Thymus (tissue), 11 donors: ENCODE data around the gene ZNF296. TPM values are rescaled to one million over a fixed set of nuclear protein-coding genes. Genes with fewer than 3 reads are reported as not detected.
A peak's percentile ranks its signal among the peaks of the same experiment; 100 is the strongest.

Source experiments
- DNase-seq, 9 donors: peaks; one replicate each; pipeline ENCODE4 v3.0.0-alpha.2; 2013; ENCODE audit warnings: low spot score in 9 of 9, low read depth in 6 of 9, missing footprints in 1 of 9
- H3K27ac ChIP-seq, 2 donors: one replicate each; pipeline ENCODE4 v1.5.1; 2013; ENCODE audit warnings: control low read depth in 1 of 2, low read depth in 1 of 2, low read length in 1 of 2, mild to moderate bottlenecking in 1 of 2, moderate library complexity in 1 of 2
- H3K27me3 ChIP-seq, 2 donors: one replicate each; pipeline ENCODE4 v1.5.1; 2013; ENCODE audit warnings: low read length in 1 of 2; ENCODE audit not compliant: control insufficient read depth in 2 of 2, insufficient read depth in 1 of 2
- H3K36me3 ChIP-seq, 2 donors: one replicate each; pipeline ENCODE4 v1.5.1; 2013; ENCODE audit warnings: low read length in 1 of 2, mild to moderate bottlenecking in 1 of 2, moderate library complexity in 1 of 2; ENCODE audit not compliant: control insufficient read depth in 2 of 2, insufficient read depth in 2 of 2
- H3K4me1 ChIP-seq, 2 donors: one replicate each; pipeline ENCODE4 v1.5.1; 2013; ENCODE audit warnings: low read length in 2 of 2; ENCODE audit not compliant: control insufficient read depth in 2 of 2, insufficient read depth in 2 of 2
- H3K4me3 ChIP-seq, 2 donors: one replicate each; pipeline ENCODE4 v1.5.1; 2013; ENCODE audit warnings: low read length in 2 of 2, control low read depth in 1 of 2, mild to moderate bottlenecking in 1 of 2
- H3K9me3 ChIP-seq, 2 donors: one replicate each; pipeline ENCODE4 v1.5.1; 2013; ENCODE audit warnings: low read length in 1 of 2, mild to moderate bottlenecking in 1 of 2; ENCODE audit not compliant: control insufficient read depth in 2 of 2, insufficient read depth in 1 of 2
- WGBS: extraction: QIAGEN DNeasy Blood & Tissue Kit; methylation state at CpG from one replicate; pipeline ENCODE4 v1.1.7; 2013; 5-methylcytosine and 5-hydroxymethylcytosine counted together
- polyA plus RNA-seq: library from polyadenylated mRNA; stranded (reverse); fragments of 200-250 nt; gene quantifications from one replicate; pipeline ENCODE4 v1.2.3, GENCODE V29; 2013
- total RNA-seq: library from RNA; stranded (reverse); fragments of 120-200 nt; gene quantifications from one replicate; pipeline ENCODE4 v1.2.4, GENCODE V29; 2013
- donor health status: healthy.

ZNF296 gene
- total and polyA plus RNA-seq, 2 donors: 0.19 to 2.9 TPM

GRCh38 chr19:45045671-45046353, 30.5 kb downstream of the ZNF296 start:
- H3K4me1 ChIP-seq: no peaks in the 10 kb centered on the region
- H3K27ac ChIP-seq: no peak overlapping the region
- 97% methylated on average over 14 of the region's 14 CpGs for WGBS
- H3K9me3 ChIP-seq: no peaks in the 10 kb centered on the region
- no peak for DNase-seq
- H3K36me3 ChIP-seq: peaks cover 43 to 52% of the 10 kb centered on the region in 2 donors
- no peak overlapping the region for H3K4me3 ChIP-seq
- H3K27me3 ChIP-seq: no peaks in the 10 kb centered on the region

- peaks cover 0 to 2% of the 10 kb centered on the region in 2 donors for H3K9me3 ChIP-seq
- WGBS: 91% methylated on average over 6 of the region's 6 CpGs
- peaks cover 10 to 17% of the 10 kb centered on the region in 2 donors for H3K4me1 ChIP-seq
- H3K4me3 ChIP-seq: no peak overlapping the region
- no peak for DNase-seq
- peaks cover 41 to 62% of the 10 kb centered on the region in 2 donors for H3K36me3 ChIP-seq
- no peaks in the 10 kb centered on the region for H3K27me3 ChIP-seq
- no peak overlapping the region for H3K27ac ChIP-seq
Observed at GRCh38 chr19:45041125-45041524, 35.2 kb downstream of the ZNF296 start.

- peak overlapping the region in 1 of 2 donors; percentile 42 for H3K27ac ChIP-seq
- WGBS: 79% methylated on average over 19 of the region's 19 CpGs
- H3K4me1 ChIP-seq: peaks cover 10 to 17% of the 10 kb centered on the region in 2 donors
- H3K9me3 ChIP-seq: peaks cover 0 to 2% of the 10 kb centered on the region in 2 donors
- H3K36me3 ChIP-seq: peaks cover 32 to 57% of the 10 kb centered on the region in 2 donors
- no peaks in the 10 kb centered on the region for H3K27me3 ChIP-seq
- DNase-seq: peak in 1 of 9 donors; percentile 18
- H3K4me3 ChIP-seq: no peak overlapping the region
Observed at GRCh38 chr19:45040059-45040771, 36.1 kb downstream of the ZNF296 start.

- Histone ChIP-seq H3K36me3 (peaks cover 27 to 52% of the 10 kb centered on the region in 2 donors), H3K4me1 (peaks cover 10 to 17% of the 10 kb centered on the region in 2 donors), H3K9me3 (peaks cover 0 to 2% of the 10 kb centered on the region in 2 donors), H3K27me3 (no peaks in the 10 kb centered on the region), H3K27ac (peak within 1 kb of the TSS; percentile 89 to 95), H3K4me3 (peak within 1 kb of the TSS; percentile 94 to 99)
- peak; percentile 58 to 92 (median 77) for DNase-seq
- 4% methylated on average over 62 of the region's 62 CpGs for WGBS
Observed at GRCh38 chr19:45038931-45039893, 37.1 kb downstream of the ZNF296 start, which contains the start of gene CLASRP. Gene CLASRP (plus strand): TSS chr19:45039045. CDS start chr19:45040213, 1,168 bp downstream.

- H3K4me1 ChIP-seq: peaks cover 10 to 17% of the 10 kb centered on the region in 2 donors
- no peak for DNase-seq
- no peaks in the 10 kb centered on the region for H3K27me3 ChIP-seq
- WGBS: 98% methylated on average over 37 of the region's 37 CpGs
- no peak overlapping the region for H3K27ac ChIP-seq
- H3K36me3 ChIP-seq: peaks cover 22 to 44% of the 10 kb centered on the region in 2 donors
- H3K4me3 ChIP-seq: no peak overlapping the region
- H3K9me3 ChIP-seq: peaks cover 0 to 2% of the 10 kb centered on the region in 2 donors
Observed at GRCh38 chr19:45037393-45038169, 38.7 kb downstream of the ZNF296 start.

- no peak for DNase-seq
- Histone ChIP-seq H3K27me3 (no peaks in the 10 kb centered on the region), H3K36me3 (peaks cover 11 to 32% of the 10 kb centered on the region in 2 donors), H3K4me3 (no peak overlapping the region), H3K9me3 (peaks cover 0 to 2% of the 10 kb centered on the region in 2 donors), H3K27ac (no peak overlapping the region), H3K4me1 (peaks cover 10 to 17% of the 10 kb centered on the region in 2 donors)
- 97% methylated on average over 6 of the region's 6 CpGs for WGBS
Observed at GRCh38 chr19:45035755-45036154, 40.5 kb downstream of the ZNF296 start.

GRCh38 chr19:45032421-45032820, 43.9 kb downstream of the ZNF296 start:
- no peak overlapping the region for H3K27ac ChIP-seq
- H3K4me3 ChIP-seq: no peak overlapping the region
- no peak for DNase-seq
- peaks cover 0 to 2% of the 10 kb centered on the region in 2 donors for H3K9me3 ChIP-seq
- H3K36me3 ChIP-seq: peaks cover 15 to 22% of the 10 kb centered on the region in 2 donors
- no peaks in the 10 kb centered on the region for H3K4me1 ChIP-seq
- no peaks in the 10 kb centered on the region for H3K27me3 ChIP-seq
- 96% methylated on average over 18 of the region's 18 CpGs for WGBS

GRCh38 chr19:45030825-45031224, 45.5 kb downstream of the ZNF296 start:
- Histone ChIP-seq H3K4me1 (no peaks in the 10 kb centered on the region), H3K4me3 (no peak overlapping the region), H3K27ac (no peak overlapping the region), H3K36me3 (peaks cover 15 to 18% of the 10 kb centered on the region in 2 donors), H3K27me3 (no peaks in the 10 kb centered on the region), H3K9me3 (no peaks in the 10 kb centered on the region)
- DNase-seq: no peak
- 98% methylated on average over 6 of the region's 6 CpGs for WGBS
